ENCODE measurements around the gene AMIGO3. TPM values are rescaled to one million over a fixed set of nuclear protein-coding genes. Genes with fewer than 3 reads are reported as not detected.
A peak's percentile ranks its signal among the peaks of the same experiment; 100 is the strongest.

AMIGO3 gene
- total and polyA plus RNA-seq, 2 donors from 2014 or later: 0.73 TPM; not detected in 1

DNA sequence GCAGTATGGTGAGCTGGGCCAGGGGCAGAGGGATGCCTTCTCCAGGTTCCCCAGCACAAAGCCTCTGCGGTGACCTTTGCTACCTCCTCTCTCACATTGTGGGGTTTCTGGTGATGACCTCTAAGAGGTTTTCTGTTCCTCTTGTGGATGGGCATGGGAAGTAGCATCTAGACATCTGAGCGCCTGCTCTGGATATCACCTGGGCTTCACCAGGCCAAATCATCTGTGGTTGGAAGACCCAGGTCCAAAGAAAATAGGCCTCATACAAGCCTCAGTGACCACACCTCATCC, 38.3 kb downstream of the AMIGO3 start:
- intact Hi-C loops (cut with DNase I): no loop called here
- peaks cover 3 to 73% (median 33%) of the 10 kb centered on the region in 3 donors for H3K36me3 ChIP-seq (ENCODE audit: control insufficient read depth in 2 of 3, insufficient read depth in 3 of 3, low read length in 3 of 3)
- no peaks in the 10 kb centered on the region for H3K27me3 ChIP-seq (ENCODE audit: control insufficient read depth, insufficient read depth, low read length)

DNA sequence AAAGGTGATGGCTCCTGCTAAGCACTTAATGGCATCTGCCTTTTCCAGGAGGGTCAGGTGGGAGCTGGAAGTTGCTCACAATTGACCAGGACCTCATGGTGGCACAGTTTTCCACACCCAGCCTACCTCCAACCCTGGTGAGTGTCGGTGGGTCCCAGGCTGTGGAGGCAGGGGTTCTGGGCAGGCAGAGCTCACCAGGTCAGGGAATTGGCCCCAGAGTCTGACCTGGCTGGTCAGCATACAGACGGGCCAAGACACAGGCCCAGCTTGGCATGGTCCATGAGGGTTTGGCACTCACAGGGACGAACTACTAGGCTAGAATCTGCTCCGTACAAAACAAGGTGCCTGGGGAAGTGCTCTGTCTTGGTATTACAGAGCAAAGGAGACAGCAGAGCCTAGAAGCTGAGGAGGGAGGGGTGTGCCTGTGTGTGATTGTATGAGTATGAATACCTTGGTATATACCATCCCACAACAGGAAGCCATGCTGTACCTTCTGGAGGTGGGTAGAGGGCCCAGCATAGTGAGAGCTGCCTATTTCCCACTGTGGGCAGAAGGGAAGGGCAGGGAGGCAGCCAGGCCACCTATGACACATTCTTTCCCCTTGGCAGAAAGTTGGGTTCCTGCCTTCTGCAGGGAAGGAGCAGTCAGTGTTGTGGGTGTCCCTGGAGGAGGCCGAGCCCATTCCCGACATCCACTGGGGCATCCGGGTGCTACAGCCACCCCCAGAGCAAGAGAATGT, 38.8 kb downstream of the AMIGO3 start:
- no peak overlapping the region for H3K9ac ChIP-seq (ENCODE audit: low read length in 3 of 3)
- H3K4me3 ChIP-seq (ENCODE audit: low read length in 3 of 3): no peak overlapping the region
- H3K36me3 ChIP-seq (ENCODE audit: control insufficient read depth in 2 of 3, insufficient read depth in 3 of 3, low read length in 3 of 3): peaks cover 4 to 76% (median 33%) of the 10 kb centered on the region in 3 donors
- no peak overlapping the region for H3K27ac ChIP-seq (ENCODE audit: low read depth in 2 of 2, low read length in 2 of 2)
- DNase-seq (no peak), FAIRE-seq (no peak)
- peaks cover 0 to 39% (median 36%) of the 10 kb centered on the region in 3 donors for H3K4me1 ChIP-seq (ENCODE audit: control insufficient read depth in 2 of 3, insufficient read depth in 2 of 3, low read depth in 1 of 3, low read length in 3 of 3)
- no peaks in the 10 kb centered on the region for H3K27me3 ChIP-seq (ENCODE audit: control insufficient read depth, insufficient read depth, low read length)
- TF ChIP-seq, protein P1, sequence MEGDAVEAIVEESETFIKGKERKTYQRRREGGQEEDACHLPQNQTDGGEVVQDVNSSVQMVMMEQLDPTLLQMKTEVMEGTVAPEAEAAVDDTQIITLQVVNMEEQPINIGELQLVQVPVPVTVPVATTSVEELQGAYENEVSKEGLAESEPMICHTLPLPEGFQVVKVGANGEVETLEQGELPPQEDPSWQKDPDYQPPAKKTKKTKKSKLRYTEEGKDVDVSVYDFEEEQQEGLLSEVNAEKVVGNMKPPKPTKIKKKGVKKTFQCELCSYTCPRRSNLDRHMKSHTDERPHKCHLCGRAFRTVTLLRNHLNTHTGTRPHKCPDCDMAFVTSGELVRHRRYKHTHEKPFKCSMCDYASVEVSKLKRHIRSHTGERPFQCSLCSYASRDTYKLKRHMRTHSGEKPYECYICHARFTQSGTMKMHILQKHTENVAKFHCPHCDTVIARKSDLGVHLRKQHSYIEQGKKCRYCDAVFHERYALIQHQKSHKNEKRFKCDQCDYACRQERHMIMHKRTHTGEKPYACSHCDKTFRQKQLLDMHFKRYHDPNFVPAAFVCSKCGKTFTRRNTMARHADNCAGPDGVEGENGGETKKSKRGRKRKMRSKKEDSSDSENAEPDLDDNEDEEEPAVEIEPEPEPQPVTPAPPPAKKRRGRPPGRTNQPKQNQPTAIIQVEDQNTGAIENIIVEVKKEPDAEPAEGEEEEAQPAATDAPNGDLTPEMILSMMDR (IDR thresholded peaks at IDR 0.05; ENCODE audit: borderline replicate concordance, extremely low read depth, insufficient read depth): no peak
- intact Hi-C loops (cut with DNase I): no loop called here
- no peaks in the 10 kb centered on the region for H3K9me3 ChIP-seq (ENCODE audit: control insufficient read depth in 2 of 3, insufficient read depth in 1 of 3, low read length in 3 of 3)

More for the DNA sequence above, 38.3 kb downstream of the AMIGO3 start:
- Histone ChIP-seq H3K9me3 (ENCODE audit: control insufficient read depth in 2 of 3, insufficient read depth in 1 of 3, low read length in 3 of 3) (no peaks in the 10 kb centered on the region), H3K4me3 (ENCODE audit: low read length in 3 of 3) (no peak overlapping the region), H3K27ac (ENCODE audit: low read depth in 2 of 2, low read length in 2 of 2) (no peak overlapping the region), H3K9ac (ENCODE audit: low read length in 3 of 3) (no peak overlapping the region), H3K4me1 (ENCODE audit: control insufficient read depth in 2 of 3, insufficient read depth in 2 of 3, low read depth in 1 of 3, low read length in 3 of 3) (peaks cover 0 to 38% (median 36%) of the 10 kb centered on the region in 3 donors)
- TF ChIP-seq, protein P1 (IDR thresholded peaks at IDR 0.05; ENCODE audit: borderline replicate concordance, extremely low read depth, insufficient read depth): no peak
- DNase-seq (no peak), FAIRE-seq (no peak)

DNA sequence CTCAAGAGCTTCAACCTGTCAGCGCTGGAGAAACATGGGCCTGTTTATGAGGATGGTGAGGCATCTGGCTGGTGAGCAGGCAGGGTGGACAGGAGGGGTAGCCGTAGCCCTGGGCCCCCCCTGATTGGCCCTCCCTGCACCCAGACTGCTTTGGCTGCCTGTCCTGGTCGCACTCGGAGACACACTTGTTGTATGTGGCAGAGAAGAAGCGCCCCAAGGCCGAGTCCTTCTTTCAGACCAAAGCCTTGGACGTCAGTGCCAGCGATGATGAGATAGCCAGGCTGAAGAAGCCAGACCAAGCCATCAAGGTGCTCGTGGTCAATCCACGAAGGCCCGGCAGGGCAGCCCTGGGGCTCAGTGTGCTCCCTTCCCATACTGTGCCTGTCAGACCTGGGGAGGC, 43.6 kb downstream of the AMIGO3 start:
- no peaks in the 10 kb centered on the region for H3K27me3 ChIP-seq (ENCODE audit: control insufficient read depth, insufficient read depth, low read length)
- no peak overlapping the region for H3K27ac ChIP-seq (ENCODE audit: low read depth in 2 of 2, low read length in 2 of 2)
- H3K9ac ChIP-seq (ENCODE audit: low read length in 3 of 3): no peak overlapping the region
- no peak for FAIRE-seq
- TF ChIP-seq, protein P1 (IDR thresholded peaks at IDR 0.05; ENCODE audit: borderline replicate concordance, extremely low read depth, insufficient read depth): no peak
- intact Hi-C loops (cut with DNase I): no loop called here
- H3K4me3 ChIP-seq (ENCODE audit: low read length in 3 of 3): no peak overlapping the region
- no peaks in the 10 kb centered on the region for H3K9me3 ChIP-seq (ENCODE audit: control insufficient read depth in 2 of 3, insufficient read depth in 1 of 3, low read length in 3 of 3)
- H3K4me1 ChIP-seq (ENCODE audit: control insufficient read depth in 2 of 3, insufficient read depth in 2 of 3, low read depth in 1 of 3, low read length in 3 of 3): peaks cover 2 to 35% (median 27%) of the 10 kb centered on the region in 3 donors
- peaks cover 4 to 50% (median 22%) of the 10 kb centered on the region in 3 donors for H3K36me3 ChIP-seq (ENCODE audit: control insufficient read depth in 2 of 3, insufficient read depth in 3 of 3, low read length in 3 of 3)
- DNase-seq: peak in 1 of 5 donors; percentile 64

Measured in kidney (tissue), 14 donors.